Activated T-helper 17 cell treated with anti-CD3 and anti-CD28 coated beads, Interleukin-2, amount 50 U/mL, for 72 hours (primary cell): Measurements from ENCODE around the gene MXI1. TPM values are rescaled to one million over a fixed set of nuclear protein-coding genes. Genes with fewer than 3 reads are reported as not detected.
"Not testable (repeated sequence)": the region's sequence is repeated elsewhere in the genome, so short reads cannot be mapped to it uniquely, and the experiment has no call there.

Experiments
- ATAC-seq: fragments of 150-1000 bp; cut with Tn5 transposase; replicated peaks from 2 replicates; pipeline ENCODE4 v1.10.0; 2021; ENCODE audit warnings: mild to moderate bottlenecking, moderate library complexity
- H3K27ac Mint-ChIP-seq: one replicate; pipeline ENCODE4 v1.8.0; 2022; ENCODE audit warnings: mixed read lengths
- H3K27me3 Mint-ChIP-seq: one replicate; pipeline ENCODE4 v1.8.0; 2022; ENCODE audit warnings: mixed read lengths
- H3K36me3 Mint-ChIP-seq: one replicate; pipeline ENCODE4 v1.8.0; 2022; ENCODE audit warnings: low read depth, mild to moderate bottlenecking, mixed read lengths
- H3K4me1 Mint-ChIP-seq: one replicate; pipeline ENCODE4 v1.8.0; 2022; ENCODE audit warnings: mixed read lengths
- H3K4me3 Mint-ChIP-seq: one replicate; pipeline ENCODE4 v1.8.0; 2022; ENCODE audit warnings: mild to moderate bottlenecking, mixed read lengths
- H3K9me3 Mint-ChIP-seq: one replicate; pipeline ENCODE4 v1.8.0; 2022; ENCODE audit warnings: mixed read lengths
- total RNA-seq, 2 donors: library from RNA; stranded (reverse); gene quantifications; one replicate each; pipeline ENCODE4 v1.2.3, GENCODE V29; 2022

Gene MXI1
- total RNA-seq, 2 donors from 2014 or later = 32.5 to 130 TPM

GRCh38 chr10:110172155-110172554, 35.2 kb upstream of the MXI1 start:
- Mint-ChIP-seq H3K36me3 (no peaks in the 10 kb centered on the region), H3K27me3 (peaks cover 59% of the 10 kb centered on the region), H3K27ac (no peak overlapping the region), H3K9me3 (no peaks in the 10 kb centered on the region), H3K4me1 (peaks cover 14% of the 10 kb centered on the region), H3K4me3 (no peak overlapping the region)
- no peak for ATAC-seq

GRCh38 chr10:110174201-110174600, 33.2 kb upstream of the MXI1 start:
- ATAC-seq = no peak
- H3K4me3 Mint-ChIP-seq = no peak overlapping the region
- H3K36me3 Mint-ChIP-seq = no peaks in the 10 kb centered on the region
- peaks cover 14% of the 10 kb centered on the region for H3K4me1 Mint-ChIP-seq
- H3K27ac Mint-ChIP-seq = no peak overlapping the region
- H3K9me3 Mint-ChIP-seq = no peaks in the 10 kb centered on the region
- peaks cover 52% of the 10 kb centered on the region for H3K27me3 Mint-ChIP-seq

- no peak overlapping the region for H3K4me3 Mint-ChIP-seq
Observed at GRCh38 chr10:110174816-110175215, 32.6 kb upstream of the MXI1 start.

GRCh38 chr10:110175406-110175805, 32.0 kb upstream of the MXI1 start:
- no peaks in the 10 kb centered on the region for H3K9me3 Mint-ChIP-seq
- peaks cover 7% of the 10 kb centered on the region for H3K4me1 Mint-ChIP-seq
- no peak overlapping the region for H3K4me3 Mint-ChIP-seq
- no peak overlapping the region for H3K27ac Mint-ChIP-seq
- H3K36me3 Mint-ChIP-seq = no peaks in the 10 kb centered on the region
- no peak for ATAC-seq
- H3K27me3 Mint-ChIP-seq = peaks cover 46% of the 10 kb centered on the region

More at GRCh38 chr10:110174816-110175215, 32.6 kb upstream of the MXI1 start:
- H3K4me1 Mint-ChIP-seq = peaks cover 8% of the 10 kb centered on the region
- ATAC-seq = no peak
- no peaks in the 10 kb centered on the region for H3K36me3 Mint-ChIP-seq
- peaks cover 51% of the 10 kb centered on the region for H3K27me3 Mint-ChIP-seq
- H3K9me3 Mint-ChIP-seq = no peaks in the 10 kb centered on the region
- H3K27ac Mint-ChIP-seq = no peak overlapping the region

GRCh38 chr10:110176141-110177030, 31.0 kb upstream of the MXI1 start:
- no peaks in the 10 kb centered on the region for H3K9me3 Mint-ChIP-seq
- H3K4me1 Mint-ChIP-seq = no peaks in the 10 kb centered on the region
- H3K36me3 Mint-ChIP-seq = no peaks in the 10 kb centered on the region
- ATAC-seq = no peak
- no peak overlapping the region for H3K4me3 Mint-ChIP-seq
- H3K27ac Mint-ChIP-seq = no peak overlapping the region
- H3K27me3 Mint-ChIP-seq = peaks cover 37% of the 10 kb centered on the region

GRCh38 chr10:110179220-110179619, 28.2 kb upstream of the MXI1 start:
- Mint-ChIP-seq H3K36me3 (no peaks in the 10 kb centered on the region), H3K27me3 (peaks cover 23% of the 10 kb centered on the region), H3K9me3 (no peaks in the 10 kb centered on the region), H3K27ac (no peak overlapping the region), H3K4me3 (no peak overlapping the region), H3K4me1 (no peaks in the 10 kb centered on the region)
- ATAC-seq = no peak

DNA sequence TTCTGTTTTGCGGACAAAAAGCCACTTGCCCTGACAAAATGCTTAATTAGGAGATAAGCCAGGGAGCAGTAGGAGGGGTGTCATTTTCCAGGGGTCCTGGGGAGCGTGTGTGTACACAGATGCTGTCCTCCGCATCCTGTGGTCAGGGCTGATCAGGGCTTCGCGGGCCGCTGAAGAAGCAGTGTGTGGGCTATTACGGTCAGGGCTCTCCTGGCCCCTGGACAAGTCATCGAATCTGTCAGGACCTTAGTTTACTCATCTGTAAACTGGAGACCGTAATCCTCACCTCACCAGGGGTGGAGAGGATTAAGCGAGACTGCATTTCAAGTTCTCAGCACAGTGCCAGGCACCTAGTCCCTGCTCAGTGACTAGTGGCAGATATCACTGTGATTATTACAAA, 26.0 kb upstream of the MXI1 start:
- Mint-ChIP-seq H3K4me1 (no peaks in the 10 kb centered on the region), H3K36me3 (no peaks in the 10 kb centered on the region), H3K9me3 (no peaks in the 10 kb centered on the region), H3K27me3 (peaks cover 15% of the 10 kb centered on the region), H3K27ac (no peak overlapping the region), H3K4me3 (no peak overlapping the region)
- no peak for ATAC-seq

- Mint-ChIP-seq H3K4me3 (no peak overlapping the region), H3K27me3 (peaks cover 15% of the 10 kb centered on the region), H3K4me1 (no peaks in the 10 kb centered on the region), H3K36me3 (no peaks in the 10 kb centered on the region), H3K27ac (no peak overlapping the region), H3K9me3 (no peaks in the 10 kb centered on the region)
- ATAC-seq = no peak
Observed at GRCh38 chr10:110181911-110182310, 25.5 kb upstream of the MXI1 start.

DNA sequence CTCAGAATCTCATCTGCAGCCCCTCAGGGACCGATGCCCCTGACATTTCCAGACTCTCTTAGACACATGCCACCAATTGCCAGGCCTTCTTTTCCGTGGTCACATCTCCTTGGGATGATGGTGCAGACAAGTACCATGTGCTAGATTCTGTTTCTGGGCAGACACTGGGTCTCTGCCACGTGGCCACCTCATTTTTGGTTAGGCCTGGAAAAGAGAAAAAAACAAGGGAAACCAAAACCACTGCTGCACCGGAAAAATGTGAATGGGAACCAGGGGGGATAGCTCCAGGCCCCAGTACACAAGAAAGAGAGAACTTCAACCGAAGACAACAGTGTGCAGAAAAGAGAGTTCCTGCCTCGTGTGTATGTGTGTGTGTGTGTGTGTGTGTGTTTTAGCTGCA, 23.0 kb upstream of the MXI1 start:
- Mint-ChIP-seq H3K4me3 (no peak overlapping the region), H3K9me3 (no peaks in the 10 kb centered on the region), H3K4me1 (peaks cover 6% of the 10 kb centered on the region), H3K36me3 (no peaks in the 10 kb centered on the region), H3K27me3 (peaks cover 3% of the 10 kb centered on the region), H3K27ac (no peak overlapping the region)
- no peak for ATAC-seq

GRCh38 chr10:110185646-110186182, 21.7 kb upstream of the MXI1 start:
- not testable (repeated sequence) for H3K27me3 Mint-ChIP-seq, H3K9me3 Mint-ChIP-seq, H3K4me3 Mint-ChIP-seq, H3K4me1 Mint-ChIP-seq, ATAC-seq, H3K36me3 Mint-ChIP-seq, H3K27ac Mint-ChIP-seq

- Mint-ChIP-seq H3K4me3 (no peak overlapping the region), H3K4me1 (peaks cover 10% of the 10 kb centered on the region), H3K27me3 (peaks cover 16% of the 10 kb centered on the region), H3K27ac (no peak overlapping the region), H3K36me3 (no peaks in the 10 kb centered on the region), H3K9me3 (no peaks in the 10 kb centered on the region)
- no peak for ATAC-seq
Observed at GRCh38 chr10:110190170-110190569, 17.2 kb upstream of the MXI1 start.

GRCh38 chr10:110192552-110192951, 14.9 kb upstream of the MXI1 start:
- Mint-ChIP-seq H3K36me3 (no peaks in the 10 kb centered on the region), H3K9me3 (no peaks in the 10 kb centered on the region), H3K27me3 (peaks cover 20% of the 10 kb centered on the region), H3K4me3 (no peak overlapping the region), H3K27ac (no peak overlapping the region), H3K4me1 (peaks cover 10% of the 10 kb centered on the region)
- ATAC-seq = peak; percentile 81

- no peak overlapping the region for H3K27ac Mint-ChIP-seq
- ATAC-seq = peak; percentile 29
- no peaks in the 10 kb centered on the region for H3K9me3 Mint-ChIP-seq
- H3K27me3 Mint-ChIP-seq = peaks cover 16% of the 10 kb centered on the region
- no peaks in the 10 kb centered on the region for H3K36me3 Mint-ChIP-seq
- peaks cover 5% of the 10 kb centered on the region for H3K4me1 Mint-ChIP-seq
- H3K4me3 Mint-ChIP-seq = no peak overlapping the region
Observed at GRCh38 chr10:110200503-110200902, 6.9 kb upstream of the MXI1 start.

- not testable (repeated sequence) for H3K4me1 Mint-ChIP-seq, H3K4me3 Mint-ChIP-seq, H3K9me3 Mint-ChIP-seq, H3K36me3 Mint-ChIP-seq, ATAC-seq
- peak overlapping the region; percentile 28 for H3K27ac Mint-ChIP-seq
- H3K27me3 Mint-ChIP-seq = peaks cover 14% of the 10 kb centered on the region
Observed at GRCh38 chr10:110201046-110201445, 6.4 kb upstream of the MXI1 start.
